HCT116 (cell line): ENCODE results near the gene UPK3B. TPM values are rescaled to one million over a fixed set of nuclear protein-coding genes. Genes with fewer than 3 reads are reported as not detected.

ENCODE experiments used
- ATAC-seq: fragments of 200-7000 bp; cut with Tn5 transposase; 2 replicates; pipeline ENCODE4 v1.9.1; 2020; ENCODE audit warnings: mild to moderate bottlenecking, moderate library complexity
- BruUV-seq: library from RNA; stranded (reverse); fragments of 400-500 nt; replicated peaks from 2 replicates; lab custom pipeline; 2021; lab: Mats Ljungman, UMichigan
- CTCF ChIA-PET: fragments of 300-600 bp; sonication (Branson Sonifier 250); formaldehyde crosslinking; loops from one replicate; lab custom pipeline; 2021; ENCODE audit warnings: antibody characterized with exemption; lab: Charles Lee
- POLR2A ChIA-PET: fragments of 300-600, 350-600 bp; sonication (Branson Sonifier 250); formaldehyde crosslinking; loops from one replicate; lab custom pipeline; 2021; ENCODE audit warnings: antibody characterized with exemption; lab: Charles Lee
- RAD21 ChIA-PET, 2 experiments: fragments of 300-600 bp; sonication (Branson Sonifier 250); formaldehyde crosslinking; loops; one replicate each; lab custom pipeline; 2023; ENCODE audit warnings: low total read pairs in 2 of 2; ENCODE audit not compliant: uncharacterized antibody in 2 of 2, unreplicated experiment in 2 of 2, low non-redundant PET in 1 of 2; lab: Charles Lee
- DNase-seq: peaks from one replicate; pipeline ENCODE4 v3.0.0-alpha.2; 2010; ENCODE audit warnings: low read depth, low spot score
- H2AFZ ChIP-seq: fragments of 200-600 bp; shearing (Covaris generic), sonication (generic); 2 replicates; pipeline ENCODE4 v1.6.1; 2017; ENCODE audit warnings: low read depth, mixed run types, mixed read lengths, antibody characterized with exemption, low read length; ENCODE audit not compliant: poor library complexity, severe bottlenecking
- H3K27ac ChIP-seq: 2 replicates; pipeline ENCODE4 v1.5.1; 2012; ENCODE audit warnings: low read depth, low read length
- H3K27me3 ChIP-seq: fragments of 200-600 bp; sonication (generic); 2 replicates; pipeline ENCODE4 v1.6.1; 2016; ENCODE audit warnings: mixed run types, low read length, mixed read lengths; ENCODE audit not compliant: insufficient read depth
- H3K36me3 ChIP-seq, 2 experiments: fragments of 200-500 bp in 1 of 2; fragments of 200-600 bp in 1 of 2; sonication (Bioruptor generic) in 1 of 2; sonication (generic) in 1 of 2; 2 replicates each; pipeline versions ENCODE4 v1.5.1 to v1.6.1; 2014 to 2016; ENCODE audit warnings: low read length in 2 of 2, inconsistent platforms in 1 of 2, mixed read lengths in 1 of 2, mixed run types in 1 of 2; ENCODE audit not compliant: insufficient read depth in 2 of 2, control insufficient read depth in 1 of 2
- H3K4me1 ChIP-seq, 2 experiments: fragments of 200-600 bp in 1 of 2; sonication (generic) in 1 of 2; 2 replicates each; pipeline versions ENCODE4 v1.5.1 to v1.6.1; 2012 to 2017; ENCODE audit warnings: low read length in 2 of 2, inconsistent platforms in 1 of 2, mild to moderate bottlenecking in 1 of 2, mixed read lengths in 1 of 2, mixed run types in 1 of 2, moderate library complexity in 1 of 2; ENCODE audit not compliant: insufficient read depth in 2 of 2, control insufficient read depth in 1 of 2
- H3K4me2 ChIP-seq: fragments of 200-600 bp; sonication (generic); 2 replicates; pipeline ENCODE4 v1.6.1; 2017; ENCODE audit warnings: mixed run types, low read length, mixed read lengths
- H3K4me3 ChIP-seq, 2 experiments: fragments of 200-600 bp in 1 of 2; sonication (generic) in 1 of 2; replicated peaks in 1 of 2; 2 replicates each; pipeline ENCODE4 v1.5.1; 2011 to 2016; ENCODE audit warnings: low read length in 2 of 2, control low read depth in 1 of 2, low read depth in 1 of 2, mild to moderate bottlenecking in 1 of 2, mixed read lengths in 1 of 2, mixed run types in 1 of 2
- H3K79me2 ChIP-seq: fragments of 200-600 bp; sonication (generic); 2 replicates; pipeline ENCODE4 v1.6.1; 2017; ENCODE audit warnings: mild to moderate bottlenecking, mixed run types, low read length, moderate library complexity, mixed read lengths; ENCODE audit not compliant: insufficient read depth
- H3K9ac ChIP-seq: fragments of 200-600 bp; sonication (generic); 2 replicates; pipeline ENCODE4 v1.6.1; 2016; ENCODE audit warnings: low read length, mixed read lengths
- H3K9me2 ChIP-seq: fragments of 200-600 bp; sonication (generic), shearing (Covaris generic); 2 replicates; pipeline ENCODE4 v1.6.1; 2017; ENCODE audit warnings: mixed run types, mild to moderate bottlenecking, moderate library complexity; ENCODE audit not compliant: insufficient read depth
- H3K9me3 ChIP-seq, 2 experiments: fragments of 200-500 bp in 1 of 2; fragments of 200-600 bp in 1 of 2; sonication (Bioruptor generic) in 1 of 2; sonication (generic) in 1 of 2; 2 replicates each; pipeline ENCODE4 v1.6.1; 2014 to 2017; ENCODE audit warnings: low read length in 2 of 2, mixed read lengths in 2 of 2, inconsistent platforms in 1 of 2, low read depth in 1 of 2, mild to moderate bottlenecking in 1 of 2, mixed run types in 1 of 2, moderate library complexity in 1 of 2; ENCODE audit not compliant: control insufficient read depth in 1 of 2, insufficient read depth in 1 of 2
- H4K20me1 ChIP-seq: fragments of 200-600 bp; sonication (generic), shearing (Covaris generic); 2 replicates; pipeline ENCODE4 v1.6.1; 2017; ENCODE audit warnings: mixed run types, mild to moderate bottlenecking, moderate library complexity; ENCODE audit not compliant: insufficient read depth
- CEBPB ChIP-seq: IDR thresholded peaks from 2 replicates; pipeline ENCODE4 v1.6.1; 2012; ENCODE audit warnings: low read depth
- FOSL1 ChIP-seq: IDR thresholded peaks from 2 replicates; pipeline ENCODE4 v1.6.1; 2012; ENCODE audit warnings: low read depth
- POLR2AphosphoS5 ChIP-seq: IDR thresholded peaks from 2 replicates; pipeline ENCODE4 v1.6.1; 2011; ENCODE audit warnings: mild to moderate bottlenecking, low read depth, low read length, moderate library complexity
- SRF ChIP-seq: IDR thresholded peaks from 2 replicates; pipeline ENCODE4 v1.6.1; 2012; ENCODE audit warnings: low read depth
- YY1 ChIP-seq: IDR thresholded peaks from 2 replicates; pipeline ENCODE4 v1.6.1; 2011; ENCODE audit warnings: low read length, low read depth, moderate library complexity, mild to moderate bottlenecking; ENCODE audit not compliant: insufficient replicate concordance; ENCODE audit errors: extremely low read depth
- ZFX ChIP-seq: fragments of 450-650 bp; IDR thresholded peaks from 2 replicates; pipeline ENCODE4 v1.6.1; 2017
- ZNF274 ChIP-seq: fragments of 200-500 bp; sonication (Bioruptor generic); IDR thresholded peaks from 2 replicates; pipeline ENCODE4 v1.6.1; 2014; ENCODE audit warnings: mild to moderate bottlenecking, low read depth, low read length, inconsistent platforms
- intact Hi-C: fragments of 100-400 bp; cut with micrococcal nuclease; formaldehyde crosslinking; loops from 2 replicates; pipeline ENCODE4 v1.10.0; 2022
- total RNA-seq: library from RNA; stranded (reverse); gene quantifications from one replicate; pipeline ENCODE4 v1.2.1, GENCODE V29; 2021; ENCODE audit not compliant: unreplicated experiment
- TF ChIP-seq, protein P1 (sequence below): IDR thresholded peaks from 2 replicates; pipeline ENCODE4 v1.6.1; 2012; ENCODE audit warnings: low read depth

The UPK3B gene
- total RNA-seq, 1 experiment from 2014 or later = 2.3 TPM

DNA sequence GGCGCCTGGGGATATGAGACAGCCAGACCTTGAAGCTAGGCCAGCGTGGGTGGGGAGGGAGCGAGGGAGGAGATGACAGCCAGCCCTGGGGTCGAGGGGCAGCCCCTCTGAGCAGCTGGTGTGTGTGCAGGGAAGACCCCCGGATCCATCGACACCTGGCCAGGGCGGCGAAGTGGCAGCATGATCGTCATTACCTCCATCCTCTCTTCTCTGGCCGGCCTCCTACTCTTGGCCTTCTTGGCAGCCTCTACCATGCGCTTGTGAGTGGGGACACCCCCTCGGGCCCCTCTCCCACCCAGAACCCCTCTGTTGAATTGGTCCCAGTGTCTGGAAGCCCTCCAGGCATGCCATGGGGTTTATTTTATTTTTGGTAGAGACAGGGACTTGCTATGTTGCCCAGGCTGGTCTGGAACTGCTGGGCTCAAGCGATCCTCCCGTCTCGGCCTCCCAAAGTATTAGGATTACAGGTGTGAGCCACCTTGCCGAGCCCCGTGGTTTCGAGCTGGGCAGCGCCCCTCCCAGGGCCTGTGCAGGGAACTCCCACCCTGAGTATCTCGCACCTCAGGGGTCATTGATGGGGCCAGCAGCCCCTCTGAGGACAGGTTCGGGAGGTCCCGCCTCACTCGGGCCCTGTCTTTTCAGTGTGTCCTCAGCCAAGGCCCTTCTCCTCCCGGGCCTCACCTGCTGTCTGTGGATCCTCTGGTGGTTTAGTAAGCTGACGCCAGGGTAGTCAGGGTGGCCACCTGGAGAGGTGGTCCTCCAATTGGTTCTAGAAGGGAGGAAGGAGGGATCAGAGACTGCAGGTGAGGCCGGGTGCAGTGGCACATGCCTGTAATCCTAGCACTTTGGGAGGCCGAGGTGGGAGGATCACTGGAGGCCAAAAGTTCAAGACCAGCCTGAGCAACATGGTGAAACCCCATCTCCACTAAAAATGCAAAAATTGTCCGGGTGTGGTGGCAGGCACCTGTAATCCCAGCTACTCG is 3.8 kb downstream of the UPK3B start:
- peaks cover 22 to 27% of the 10 kb centered on the region in 2 experiments for H3K4me1 ChIP-seq
- no peak overlapping the region for H2AFZ ChIP-seq
- no peak for ATAC-seq
- H3K4me3 ChIP-seq = no peak overlapping the region
- intact Hi-C loops = no loop called here
- no peaks in the 10 kb centered on the region for H3K27me3 ChIP-seq
- RAD21 ChIA-PET = no interaction called here
- no peaks in the 10 kb centered on the region for H3K9me2 ChIP-seq
- TF ChIP-seq ZNF274 = no peak
- TF ChIP-seq ZFX = no peak
- TF ChIP-seq, all 23 proteins: peak for 0
- CTCF ChIA-PET = no interaction called here
- Histone ChIP-seq H3K36me3 (no peaks in the 10 kb centered on the region), H3K27ac (peak overlapping the region; percentile 66; the same call in 1 of the 2 replicates), H3K9me3 (no peaks in the 10 kb centered on the region), H3K4me2 (peak overlapping the region; percentile 70; the same call in 1 of the 2 replicates), H4K20me1 (no peaks in the 10 kb centered on the region), H3K79me2 (no peaks in the 10 kb centered on the region), H3K9ac (no peak overlapping the region)
- POLR2A ChIA-PET = no interaction called here
- no TSS peak for BruUV-seq
- no peak for DNase-seq

DNA sequence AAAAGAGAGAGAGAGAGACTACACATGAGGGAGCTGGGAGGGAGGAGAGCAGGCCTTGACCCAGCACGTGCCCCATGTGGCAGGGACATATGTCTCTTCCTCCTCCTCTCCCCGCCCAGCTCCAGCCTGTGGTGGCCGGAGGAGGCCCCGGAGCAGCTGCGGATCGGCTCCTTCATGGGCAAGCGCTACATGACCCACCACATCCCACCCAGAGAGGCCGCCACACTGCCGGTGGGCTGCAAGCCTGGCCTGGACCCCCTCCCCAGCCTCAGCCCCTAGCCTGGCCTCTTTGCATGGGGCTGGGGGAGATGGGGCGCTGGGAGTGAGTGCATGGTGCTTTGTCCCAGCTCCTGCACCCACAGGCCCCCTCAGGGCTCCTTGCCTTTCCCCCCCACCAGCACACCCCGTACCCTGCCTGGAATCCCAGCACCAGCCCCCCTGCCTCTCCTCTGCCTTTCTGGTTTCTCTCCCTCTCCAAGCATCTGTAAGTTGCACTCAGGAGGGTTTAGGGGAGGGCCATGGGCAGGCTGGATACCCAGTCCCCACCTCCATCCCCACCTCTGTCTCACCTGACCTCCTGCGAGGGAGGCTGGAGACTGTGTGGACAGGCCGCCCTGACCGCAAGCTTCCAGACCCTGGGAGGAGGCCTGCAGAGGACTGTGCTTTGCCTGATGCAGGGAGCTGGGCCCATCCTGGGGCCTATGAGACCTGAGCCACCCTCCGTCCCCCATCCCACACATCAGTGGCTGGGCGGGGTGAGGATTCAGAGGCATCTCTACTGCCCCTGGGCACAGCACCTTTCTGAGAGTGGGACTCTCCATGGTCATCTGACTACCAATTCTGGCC is 4.8 kb downstream of the UPK3B start:
- ChIA-PET POLR2A (no interaction called here), RAD21 (no interaction called here), CTCF (no interaction called here)
- TF ChIP-seq ZNF274 = no peak
- no peak for TF ChIP-seq FOSL1
- TF ChIP-seq CEBPB = no peak
- no peak for TF ChIP-seq YY1
- TF ChIP-seq, protein P1, sequence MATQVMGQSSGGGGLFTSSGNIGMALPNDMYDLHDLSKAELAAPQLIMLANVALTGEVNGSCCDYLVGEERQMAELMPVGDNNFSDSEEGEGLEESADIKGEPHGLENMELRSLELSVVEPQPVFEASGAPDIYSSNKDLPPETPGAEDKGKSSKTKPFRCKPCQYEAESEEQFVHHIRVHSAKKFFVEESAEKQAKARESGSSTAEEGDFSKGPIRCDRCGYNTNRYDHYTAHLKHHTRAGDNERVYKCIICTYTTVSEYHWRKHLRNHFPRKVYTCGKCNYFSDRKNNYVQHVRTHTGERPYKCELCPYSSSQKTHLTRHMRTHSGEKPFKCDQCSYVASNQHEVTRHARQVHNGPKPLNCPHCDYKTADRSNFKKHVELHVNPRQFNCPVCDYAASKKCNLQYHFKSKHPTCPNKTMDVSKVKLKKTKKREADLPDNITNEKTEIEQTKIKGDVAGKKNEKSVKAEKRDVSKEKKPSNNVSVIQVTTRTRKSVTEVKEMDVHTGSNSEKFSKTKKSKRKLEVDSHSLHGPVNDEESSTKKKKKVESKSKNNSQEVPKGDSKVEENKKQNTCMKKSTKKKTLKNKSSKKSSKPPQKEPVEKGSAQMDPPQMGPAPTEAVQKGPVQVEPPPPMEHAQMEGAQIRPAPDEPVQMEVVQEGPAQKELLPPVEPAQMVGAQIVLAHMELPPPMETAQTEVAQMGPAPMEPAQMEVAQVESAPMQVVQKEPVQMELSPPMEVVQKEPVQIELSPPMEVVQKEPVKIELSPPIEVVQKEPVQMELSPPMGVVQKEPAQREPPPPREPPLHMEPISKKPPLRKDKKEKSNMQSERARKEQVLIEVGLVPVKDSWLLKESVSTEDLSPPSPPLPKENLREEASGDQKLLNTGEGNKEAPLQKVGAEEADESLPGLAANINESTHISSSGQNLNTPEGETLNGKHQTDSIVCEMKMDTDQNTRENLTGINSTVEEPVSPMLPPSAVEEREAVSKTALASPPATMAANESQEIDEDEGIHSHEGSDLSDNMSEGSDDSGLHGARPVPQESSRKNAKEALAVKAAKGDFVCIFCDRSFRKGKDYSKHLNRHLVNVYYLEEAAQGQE = no peak
- TF ChIP-seq POLR2AphosphoS5 = no peak
- TF ChIP-seq SRF = no peak
- H3K27ac ChIP-seq = no peak overlapping the region
- H3K9me3 ChIP-seq = no peaks in the 10 kb centered on the region
- no peak overlapping the region for H3K9ac ChIP-seq
- ATAC-seq (no peak), DNase-seq (no peak)
- no peaks in the 10 kb centered on the region for H3K79me2 ChIP-seq
- no peaks in the 10 kb centered on the region for H3K36me3 ChIP-seq
- no peaks in the 10 kb centered on the region for H3K9me2 ChIP-seq
- H4K20me1 ChIP-seq = no peaks in the 10 kb centered on the region
- no peaks in the 10 kb centered on the region for H3K27me3 ChIP-seq
- H2AFZ ChIP-seq = no peak overlapping the region
- no peak overlapping the region for H3K4me3 ChIP-seq
- no peak overlapping the region for H3K4me2 ChIP-seq
- BruUV-seq = no TSS peak
- H3K4me1 ChIP-seq = peaks cover 14 to 21% of the 10 kb centered on the region in 2 experiments
- intact Hi-C loops = no loop called here
